WI38 (cell line): ENCODE results near the gene TRMT6.

Experiments used
- H3K4me3 ChIP-seq: 2 replicates; pipeline ENCODE4 v1.5.1; 2011; ENCODE audit warnings: low read depth, mild to moderate bottlenecking, control low read depth, low read length
- CTCF ChIP-seq: IDR thresholded peaks from 2 replicates; pipeline ENCODE4 v1.5.1; 2012; ENCODE audit warnings: low read depth, mild to moderate bottlenecking, control low read depth, low read length

The TRMT6 gene

DNA sequence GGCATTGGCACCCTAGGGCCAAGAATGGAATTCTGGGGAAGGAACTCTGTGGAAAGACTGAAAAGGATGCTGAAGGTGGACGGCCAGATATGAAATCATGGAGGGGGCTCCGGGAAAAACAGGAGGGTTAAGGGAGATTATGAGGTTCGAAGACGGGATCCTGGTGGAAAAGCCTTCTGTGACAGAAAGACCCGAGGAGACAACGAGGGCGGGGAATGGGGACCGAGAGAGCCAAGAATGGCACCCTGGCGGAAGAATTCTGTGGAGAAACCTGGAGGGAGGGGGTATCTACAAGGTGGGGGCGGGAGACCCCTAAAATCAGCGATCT lies 426 bp downstream of the TRMT6 start:
- H3K4me3 ChIP-seq = peak overlapping the region; percentile 93

DNA sequence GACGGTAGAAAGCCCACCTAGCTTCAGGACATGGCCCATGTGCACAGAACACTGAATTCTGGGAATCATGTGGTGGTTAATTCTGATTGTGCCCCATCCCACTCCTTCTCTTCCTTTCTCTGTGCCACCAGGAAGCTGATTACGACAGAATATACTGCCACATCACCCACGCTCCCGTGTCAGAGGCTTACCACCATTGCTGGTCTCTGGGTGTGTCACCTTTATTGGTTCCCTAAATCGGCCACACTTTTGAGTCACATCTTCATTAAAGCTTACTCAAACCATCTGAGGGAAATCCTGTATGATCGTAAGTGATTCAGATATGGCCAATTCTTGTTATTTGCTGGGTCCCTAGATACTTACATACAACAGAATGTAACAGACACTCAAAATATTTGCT lies 3.1 kb downstream of the TRMT6 start:
- TF ChIP-seq CTCF = no peak
- H3K4me3 ChIP-seq = no peak overlapping the region

More for the DNA sequence above, 426 bp downstream of the TRMT6 start:
- no peak for TF ChIP-seq CTCF

DNA sequence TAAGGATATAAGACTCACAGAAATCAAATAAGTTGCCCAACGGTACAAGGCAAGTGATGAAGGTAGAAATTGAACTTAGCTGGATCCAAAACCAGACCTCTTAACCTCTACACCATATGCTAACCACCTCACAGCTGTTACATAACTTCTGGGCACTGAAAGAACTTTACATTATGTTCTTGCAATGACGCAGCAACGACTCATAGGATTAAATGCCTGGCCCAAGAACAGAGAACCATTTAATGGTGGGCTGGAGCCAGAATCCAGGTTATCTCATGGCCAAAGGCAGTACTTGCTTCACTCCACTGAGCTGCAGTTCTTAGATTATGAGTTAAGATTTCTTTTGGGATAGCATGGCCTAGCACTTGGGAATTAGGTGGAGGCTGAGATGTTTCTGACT lies 4.4 kb downstream of the TRMT6 start:
- TF ChIP-seq CTCF = no peak
- H3K4me3 ChIP-seq = no peak overlapping the region

- no peak for TF ChIP-seq CTCF
- H3K4me3 ChIP-seq = no peak overlapping the region
Measured at GRCh38 chr20:5938456-5939029, 11.8 kb downstream of the TRMT6 start.

- TF ChIP-seq CTCF = no peak
Measured at GRCh38 chr20:5936238-5936637, 14.1 kb downstream of the TRMT6 start.

DNA sequence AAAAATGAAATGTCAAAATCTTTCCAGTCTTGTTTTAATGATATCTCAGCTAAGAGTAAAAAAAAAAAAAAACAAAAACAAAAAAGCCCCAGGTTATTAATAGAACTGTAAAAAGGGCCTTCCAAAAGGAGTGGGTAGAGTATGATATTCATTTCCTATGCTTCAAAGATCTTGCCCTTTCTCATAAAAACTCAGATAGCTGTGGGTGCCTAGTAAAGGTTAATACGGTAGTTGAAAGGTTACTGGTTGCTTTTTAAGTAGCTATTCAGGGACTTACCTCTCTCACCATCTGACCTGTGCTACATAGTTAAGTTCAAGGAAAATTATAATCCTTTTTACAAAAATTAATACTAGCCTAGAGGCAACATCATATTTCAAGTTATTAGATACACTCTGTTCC lies 14.9 kb downstream of the TRMT6 start:
- H3K4me3 ChIP-seq = no peak overlapping the region
- no peak for TF ChIP-seq CTCF

More at GRCh38 chr20:5936238-5936637, 14.1 kb downstream of the TRMT6 start:
- no peak overlapping the region for H3K4me3 ChIP-seq

- no peak for TF ChIP-seq CTCF
- H3K4me3 ChIP-seq = no peak overlapping the region
Measured at GRCh38 chr20:5933802-5934436, 16.4 kb downstream of the TRMT6 start.
